NB4 (cell line): ENCODE measurements around the gene SELENBP1.

Experiments
- DNase-seq: peaks from one replicate; pipeline ENCODE4 v3.0.0; 2010; ENCODE audit warnings: low read depth
- H3K4me3 ChIP-seq: one replicate; pipeline ENCODE4 v1.5.1; 2011; ENCODE audit warnings: mild to moderate bottlenecking, low read depth, low read length, moderate library complexity
- CTCF ChIP-seq: IDR thresholded peaks from one replicate; pipeline ENCODE4 v1.5.1; 2012; ENCODE audit warnings: low read depth, low read length
- MAX ChIP-seq: IDR thresholded peaks from 2 replicates; pipeline ENCODE4 v1.6.1; 2011; ENCODE audit warnings: low read depth, low read length
- MYC ChIP-seq: IDR thresholded peaks from 2 replicates; pipeline ENCODE4 v1.6.1; 2011; ENCODE audit warnings: low read depth, low read length
- POLR2A ChIP-seq: IDR thresholded peaks from 2 replicates; pipeline ENCODE4 v1.6.1; 2011; ENCODE audit warnings: mild to moderate bottlenecking; ENCODE audit not compliant: insufficient read length; ENCODE audit errors: extremely low read depth

The SELENBP1 gene

GRCh38 chr1:151327903-151328674, 44.4 kb downstream of the SELENBP1 start:
- no peak for TF ChIP-seq MAX
- no peak for TF ChIP-seq POLR2A
- no peak for TF ChIP-seq CTCF
- TF ChIP-seq MYC: no peak
- DNase-seq: no peak
- peak overlapping the region; percentile 68 for H3K4me3 ChIP-seq

GRCh38 chr1:151327223-151327902, 45.1 kb downstream of the SELENBP1 start, which contains the start of gene PI4KB:
PI4KB (minus strand) TSS chr1:151327416; CDS start chr1:151316481, 10,935 bp downstream.
- peak; percentile 44 for TF ChIP-seq POLR2A
- TF ChIP-seq MYC: no peak
- H3K4me3 ChIP-seq: peak within 1 kb of the TSS; percentile 93
- DNase-seq: peak; percentile 97

- peak overlapping the region; percentile 93 for H3K4me3 ChIP-seq
- DNase-seq: peak; percentile 85
- TF ChIP-seq MYC (no peak), CTCF (no peak), MAX (no peak), POLR2A (no peak)
Measured at GRCh38 chr1:151326619-151327222, 45.8 kb downstream of the SELENBP1 start.

- peak overlapping the region; percentile 93 for H3K4me3 ChIP-seq
- TF ChIP-seq CTCF (no peak), MAX (no peak)
- DNase-seq: no peak
Measured at GRCh38 chr1:151325646-151326429, 46.7 kb downstream of the SELENBP1 start.

GRCh38 chr1:151325231-151325630, 47.3 kb downstream of the SELENBP1 start:
- TF ChIP-seq POLR2A: no peak
- no peak for DNase-seq
- H3K4me3 ChIP-seq: no peak overlapping the region

- TF ChIP-seq MAX: no peak
- no peak for TF ChIP-seq MYC
- no peak for TF ChIP-seq CTCF
- no peak for TF ChIP-seq POLR2A
- DNase-seq: no peak
- no peak overlapping the region for H3K4me3 ChIP-seq
Measured at GRCh38 chr1:151324390-151324930, 48.0 kb downstream of the SELENBP1 start.
